Testis (tissue), 3 donors: ENCODE results near the gene ANKRD16. TPM values are rescaled to one million over a fixed set of nuclear protein-coding genes. Genes with fewer than 3 reads are reported as not detected.

Experiments used
- DNase-seq: peaks from one replicate; pipeline ENCODE4 v3.0.0-alpha.2; 2019
- H3K27ac ChIP-seq, 2 donors: fragments of 200-600 bp; sonication (generic); one replicate each; pipeline ENCODE4 v1.5.1; 2019
- H3K27me3 ChIP-seq: fragments of 200-600 bp; sonication (generic); one replicate; pipeline ENCODE4 v1.5.1; 2019
- H3K36me3 ChIP-seq: fragments of 200-600 bp; sonication (generic); one replicate; pipeline ENCODE4 v1.5.1; 2017; ENCODE audit warnings: low read depth; ENCODE audit errors: missing control alignments
- H3K4me1 ChIP-seq: fragments of 200-600 bp; sonication (generic); one replicate; pipeline ENCODE4 v1.5.1; 2019
- H3K4me3 ChIP-seq, 2 donors: fragments of 200-600 bp; sonication (generic); one replicate each; pipeline ENCODE4 v1.5.1; 2017 to 2019
- H3K9me3 ChIP-seq: fragments of 200-600 bp; sonication (generic); one replicate; pipeline ENCODE4 v1.5.1; 2017
- POLR2A ChIP-seq: fragments of 450-650 bp; IDR thresholded peaks from one replicate; pipeline ENCODE4 v1.6.1; 2017; ENCODE audit warnings: antibody characterized with exemption, mild to moderate bottlenecking, moderate library complexity
- WGBS, 2 donors: methylation state at CpG; one replicate each; pipeline ENCODE4 v1.1.5; 2018; 5-methylcytosine and 5-hydroxymethylcytosine counted together
- intact Hi-C: fragments of 100-400 bp; cut with DNase I; formaldehyde crosslinking; loops from one replicate; pipeline ENCODE4 v1.15.1; 2023; ENCODE audit warnings: low total_unique reads
- polyA plus RNA-seq: library from polyadenylated mRNA; stranded (reverse); fragments of 350-450 nt; fragmentation: Illumina TruSeq; extraction: RNeasy Lipid Tissue Mini Kit (QIAGEN cat#74804); gene quantifications from one replicate; pipeline ENCODE4 v1.2.3, GENCODE V29; 2014; ENCODE audit warnings: low read depth, low replicate concordance; ENCODE audit not compliant: insufficient read depth
- total RNA-seq, 2 donors: library from RNA; depleted of rRNA; stranded (reverse); fragments of >200 nt; gene quantifications; one replicate each; pipeline ENCODE4 v1.2.3, GENCODE V29; 2016
- TF ChIP-seq, protein P1 (sequence below), 3 experiments: fragments of 450-650 bp in 2 of 3; fragments of 200-600 bp in 1 of 3; sonication (generic) in 1 of 3; IDR thresholded peaks; one replicate each; pipeline ENCODE4 v1.5.1; 2016 to 2019; ENCODE audit warnings: antibody characterized with exemption in 3 of 3, mild to moderate bottlenecking in 2 of 3, moderate library complexity in 1 of 3

Gene ANKRD16
- total and polyA plus RNA-seq, 3 donors from 2014 or later = 14.2 to 32.1 (median 30.3) TPM

DNA sequence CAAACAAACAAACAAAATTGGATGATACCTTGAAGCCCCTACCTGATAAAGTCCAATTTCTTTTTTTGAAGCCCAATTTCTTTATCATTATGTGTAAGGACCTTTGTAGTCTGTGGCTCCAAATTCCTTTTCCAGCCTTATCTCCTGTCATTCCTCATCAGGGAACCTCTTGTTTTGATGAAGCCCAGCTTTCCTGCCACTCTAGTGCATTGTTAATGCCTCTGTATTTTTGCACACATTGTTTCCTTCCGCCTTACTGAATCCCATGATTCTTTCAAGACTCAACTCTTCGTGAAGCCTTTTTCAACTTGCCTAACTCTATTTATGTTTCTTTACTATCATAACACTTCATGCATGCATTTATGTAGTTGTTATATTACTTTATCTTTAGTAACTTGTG is 3.6 kb upstream of the ANKRD16 start:
- Histone ChIP-seq H3K9me3 (no peaks in the 10 kb centered on the region), H3K4me3 (no peak overlapping the region), H3K27me3 (no peaks in the 10 kb centered on the region), H3K4me1 (peaks cover 52% of the 10 kb centered on the region), H3K36me3 (no peaks in the 10 kb centered on the region), H3K27ac (no peak overlapping the region)
- intact Hi-C loops = no loop called here
- TF ChIP-seq, protein P1, sequence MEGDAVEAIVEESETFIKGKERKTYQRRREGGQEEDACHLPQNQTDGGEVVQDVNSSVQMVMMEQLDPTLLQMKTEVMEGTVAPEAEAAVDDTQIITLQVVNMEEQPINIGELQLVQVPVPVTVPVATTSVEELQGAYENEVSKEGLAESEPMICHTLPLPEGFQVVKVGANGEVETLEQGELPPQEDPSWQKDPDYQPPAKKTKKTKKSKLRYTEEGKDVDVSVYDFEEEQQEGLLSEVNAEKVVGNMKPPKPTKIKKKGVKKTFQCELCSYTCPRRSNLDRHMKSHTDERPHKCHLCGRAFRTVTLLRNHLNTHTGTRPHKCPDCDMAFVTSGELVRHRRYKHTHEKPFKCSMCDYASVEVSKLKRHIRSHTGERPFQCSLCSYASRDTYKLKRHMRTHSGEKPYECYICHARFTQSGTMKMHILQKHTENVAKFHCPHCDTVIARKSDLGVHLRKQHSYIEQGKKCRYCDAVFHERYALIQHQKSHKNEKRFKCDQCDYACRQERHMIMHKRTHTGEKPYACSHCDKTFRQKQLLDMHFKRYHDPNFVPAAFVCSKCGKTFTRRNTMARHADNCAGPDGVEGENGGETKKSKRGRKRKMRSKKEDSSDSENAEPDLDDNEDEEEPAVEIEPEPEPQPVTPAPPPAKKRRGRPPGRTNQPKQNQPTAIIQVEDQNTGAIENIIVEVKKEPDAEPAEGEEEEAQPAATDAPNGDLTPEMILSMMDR (IDR thresholded peaks at IDR 0.05) = no peak
- no peak for TF ChIP-seq POLR2A
- DNase-seq = no peak
- WGBS, 2 donors = 73 to 77% methylated on average over 2 of the region's 2 CpGs

GRCh38 chr10:5892007-5892406 is 2.3 kb upstream of the ANKRD16 start:
- no peaks in the 10 kb centered on the region for H3K27me3 ChIP-seq
- intact Hi-C loops = no loop called here
- no peak for DNase-seq
- H3K9me3 ChIP-seq = no peaks in the 10 kb centered on the region
- H3K4me1 ChIP-seq = peaks cover 51% of the 10 kb centered on the region
- no peaks in the 10 kb centered on the region for H3K36me3 ChIP-seq
- H3K27ac ChIP-seq = no peak overlapping the region
- TF ChIP-seq POLR2A = no peak
- TF ChIP-seq, protein P1 (IDR thresholded peaks at IDR 0.05) = no peak
- WGBS, 2 donors = 66 to 70% methylated on average over 8 of the region's 8 CpGs
- no peak overlapping the region for H3K4me3 ChIP-seq

DNA sequence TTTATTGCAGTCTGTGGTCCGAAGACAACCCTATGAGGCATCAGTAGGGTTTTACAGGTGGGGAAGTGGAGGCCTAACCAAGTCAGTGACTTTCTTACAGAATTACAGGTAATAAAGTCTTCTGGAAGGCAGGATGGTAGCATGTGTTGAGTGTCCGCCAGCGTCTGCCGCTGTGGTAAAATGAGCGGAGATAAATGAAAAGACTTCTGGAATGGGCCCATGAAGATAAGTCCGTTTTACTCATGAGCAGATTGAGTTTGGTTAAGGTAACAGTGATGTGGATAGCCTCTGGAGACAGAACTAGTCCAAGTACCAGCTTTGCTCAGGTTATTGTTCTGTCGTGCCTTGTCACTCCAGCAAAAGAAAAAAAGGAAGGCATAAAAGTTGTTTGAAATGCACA is 1.3 kb upstream of the ANKRD16 start:
- DNase-seq = no peak
- peak overlapping the region; percentile 70 to 86 for H3K27ac ChIP-seq
- no peaks in the 10 kb centered on the region for H3K36me3 ChIP-seq
- H3K27me3 ChIP-seq = no peaks in the 10 kb centered on the region
- WGBS, 2 donors = 14 to 21% methylated on average over 7 of the region's 7 CpGs
- H3K4me3 ChIP-seq = peak overlapping the region; percentile 82 to 96
- intact Hi-C loops = no loop called here
- TF ChIP-seq, protein P1 (IDR thresholded peaks at IDR 0.05) = no peak
- no peak for TF ChIP-seq POLR2A
- H3K9me3 ChIP-seq = no peaks in the 10 kb centered on the region
- peaks cover 42% of the 10 kb centered on the region for H3K4me1 ChIP-seq

GRCh38 chr10:5890452-5890915 is 791 bp upstream of the ANKRD16 start:
- 2 to 3% methylated on average over 14 to 20 of the region's 40 CpGs for WGBS, 2 donors
- no peaks in the 10 kb centered on the region for H3K27me3 ChIP-seq
- no peaks in the 10 kb centered on the region for H3K36me3 ChIP-seq
- peak overlapping the region; percentile 70 to 86 for H3K27ac ChIP-seq
- intact Hi-C loops = no loop called here
- H3K4me1 ChIP-seq = peaks cover 40% of the 10 kb centered on the region
- DNase-seq = no peak
- peak overlapping the region; percentile 82 to 96 for H3K4me3 ChIP-seq
- TF ChIP-seq POLR2A = no peak
- TF ChIP-seq, protein P1 (IDR thresholded peaks at IDR 0.05) = no peak
- no peaks in the 10 kb centered on the region for H3K9me3 ChIP-seq

DNA sequence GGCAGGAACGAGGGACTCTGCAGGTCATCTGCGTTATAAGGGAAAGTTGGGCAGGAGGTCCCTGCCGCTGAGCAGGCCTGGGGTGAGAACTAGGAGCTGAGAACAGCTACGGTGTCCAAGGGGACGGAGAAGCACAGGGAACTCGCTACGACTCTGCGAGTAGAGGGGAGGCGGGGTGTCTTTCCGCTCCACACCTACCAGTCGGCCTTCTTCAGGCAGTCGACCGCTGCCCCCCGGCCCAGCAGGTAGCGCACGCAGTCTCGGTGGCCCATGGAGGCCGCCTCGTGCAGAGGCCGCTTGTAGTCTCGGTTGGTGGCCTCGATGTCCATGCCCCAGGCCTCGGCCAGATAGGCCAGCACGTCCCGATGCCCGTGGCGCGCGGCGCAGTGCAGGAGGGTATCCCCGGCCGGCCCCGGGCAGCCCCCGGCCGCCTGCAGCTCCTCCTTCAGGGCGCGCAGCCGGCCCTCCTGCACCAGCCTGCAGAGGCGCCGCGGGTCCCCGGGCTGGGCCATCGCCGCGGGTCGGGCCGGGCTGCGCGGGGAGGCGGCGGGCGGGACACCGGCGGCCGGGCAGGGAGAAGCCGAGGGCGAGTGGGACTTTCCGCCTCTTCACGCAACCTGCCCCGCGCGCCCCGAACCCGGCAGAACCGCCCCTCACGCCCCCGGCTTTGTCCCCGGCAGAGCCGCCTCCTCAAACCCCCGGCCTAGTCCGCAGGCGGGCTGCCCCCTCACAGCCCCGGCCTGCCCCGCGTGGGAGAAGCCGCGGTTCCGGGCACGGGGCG is 660 bp downstream of the ANKRD16 start:
- peak; percentile 33 for DNase-seq
- 0 to 1% methylated on average over 17 to 52 of the region's 80 CpGs for WGBS, 2 donors
- H3K4me1 ChIP-seq = peaks cover 40% of the 10 kb centered on the region
- peak overlapping the region; percentile 76 to 77 for H3K27ac ChIP-seq
- no peaks in the 10 kb centered on the region for H3K9me3 ChIP-seq
- TF ChIP-seq POLR2A = no peak
- TF ChIP-seq, protein P1 (IDR thresholded peaks at IDR 0.05) = no peak
- intact Hi-C loops = no loop called here
- no peaks in the 10 kb centered on the region for H3K27me3 ChIP-seq
- H3K4me3 ChIP-seq = peak overlapping the region; percentile 82 to 96
- no peaks in the 10 kb centered on the region for H3K36me3 ChIP-seq
